ENCODE data around the gene S100A2.

S100A2 gene

GRCh38 chr1:153532769-153533599, 32.7 kb downstream of the S100A2 start:
- H3K9me2 ChIP-seq (replicated peaks; ENCODE audit: insufficient read depth, low read length), result no peaks in the 10 kb centered on the region
- peak overlapping the region; percentile 25 for H3K4me3 ChIP-seq (ENCODE audit: low read length)
- H2AFZ ChIP-seq (ENCODE audit: low read length), result peak overlapping the region; percentile 75
- H3K27me3 ChIP-seq (replicated peaks; ENCODE audit: insufficient read depth, low read length), result no peaks in the 10 kb centered on the region
- no peak overlapping the region; the same call in 1 of the 2 replicates for H3K9ac ChIP-seq (ENCODE audit: low read length)
- no peaks in the 10 kb centered on the region for H3K79me2 ChIP-seq (ENCODE audit: low read length)
- no peaks in the 10 kb centered on the region for H3F3A ChIP-seq (ENCODE audit: insufficient read depth, low read length)
- H3K4me2 ChIP-seq (ENCODE audit: low read depth, low read length), result peak overlapping the region; percentile 56; the same call in 1 of the 2 replicates
- H3K27ac ChIP-seq (ENCODE audit: low read length), result no peak overlapping the region
- TF ChIP-seq EZH2phosphoT487 (IDR thresholded peaks at IDR 0.05; ENCODE audit: low read length) (no peak), CTCF (IDR thresholded peaks at IDR 0.05; ENCODE audit: low read length) (peak; percentile 87)
- no peaks in the 10 kb centered on the region for H4K20me1 ChIP-seq (ENCODE audit: insufficient read depth, low read length)
- no peaks in the 10 kb centered on the region for H3K9me3 ChIP-seq (replicated peaks; ENCODE audit: insufficient read depth, low read length)
- peaks cover 9% of the 10 kb centered on the region for H3K4me1 ChIP-seq (ENCODE audit: low read length)
- no peaks in the 10 kb centered on the region for H3K36me3 ChIP-seq (replicated peaks; ENCODE audit: insufficient read depth, low read length)
- peak; percentile 48 for DNase-seq

- Histone ChIP-seq H3K9ac (ENCODE audit: low read length) (no peak overlapping the region), H3K4me2 (ENCODE audit: low read depth, low read length) (peak overlapping the region; percentile 56; the same call in 1 of the 2 replicates), H3K4me1 (ENCODE audit: low read length) (peaks cover 9% of the 10 kb centered on the region), H3K27ac (ENCODE audit: low read length) (no peak overlapping the region), H3F3A (ENCODE audit: insufficient read depth, low read length) (no peaks in the 10 kb centered on the region), H3K27me3 (replicated peaks; ENCODE audit: insufficient read depth, low read length) (no peaks in the 10 kb centered on the region), H2AFZ (ENCODE audit: low read length) (peak overlapping the region; percentile 75), H3K9me3 (replicated peaks; ENCODE audit: insufficient read depth, low read length) (no peaks in the 10 kb centered on the region), H3K36me3 (replicated peaks; ENCODE audit: insufficient read depth, low read length) (no peaks in the 10 kb centered on the region), H3K79me2 (ENCODE audit: low read length) (no peaks in the 10 kb centered on the region), H4K20me1 (ENCODE audit: insufficient read depth, low read length) (no peaks in the 10 kb centered on the region), H3K9me2 (replicated peaks; ENCODE audit: insufficient read depth, low read length) (no peaks in the 10 kb centered on the region), H3K4me3 (ENCODE audit: low read length) (0 out of 2 replicates have a peak overlapping the region, but pooled peaks have one; percentile 25)
- TF ChIP-seq EZH2 (optimal IDR thresholded peaks at IDR 0.05; ENCODE audit: low read depth, low read length) (no peak), EZH2phosphoT487 (IDR thresholded peaks at IDR 0.05; ENCODE audit: low read length) (no peak), CTCF (IDR thresholded peaks at IDR 0.05; ENCODE audit: low read length) (no peak)
- no peak for DNase-seq
Observed at GRCh38 chr1:153532181-153532580, 33.5 kb downstream of the S100A2 start.

- Histone ChIP-seq H3K4me2 (ENCODE audit: low read depth, low read length) (no peak overlapping the region), H4K20me1 (ENCODE audit: insufficient read depth, low read length) (no peaks in the 10 kb centered on the region)
Observed at GRCh38 chr1:153531638-153532037, 34.0 kb downstream of the S100A2 start.

More at GRCh38 chr1:153531638-153532037, 34.0 kb downstream of the S100A2 start:
- no peaks in the 10 kb centered on the region for H3K9me2 ChIP-seq (replicated peaks; ENCODE audit: insufficient read depth, low read length)
- no peaks in the 10 kb centered on the region for H3K27me3 ChIP-seq (replicated peaks; ENCODE audit: insufficient read depth, low read length)
- H3K4me1 ChIP-seq (ENCODE audit: low read length), result peaks cover 9% of the 10 kb centered on the region
- H3K79me2 ChIP-seq (ENCODE audit: low read length), result no peaks in the 10 kb centered on the region
- no peak overlapping the region for H2AFZ ChIP-seq (ENCODE audit: low read length)
- H3K36me3 ChIP-seq (replicated peaks; ENCODE audit: insufficient read depth, low read length), result no peaks in the 10 kb centered on the region
- no peak overlapping the region for H3K4me3 ChIP-seq (ENCODE audit: low read length)
- H3K9ac ChIP-seq (ENCODE audit: low read length), result no peak overlapping the region
- DNase-seq, result no peak
- H3K9me3 ChIP-seq (replicated peaks; ENCODE audit: insufficient read depth, low read length), result no peaks in the 10 kb centered on the region
- H3F3A ChIP-seq (ENCODE audit: insufficient read depth, low read length), result no peaks in the 10 kb centered on the region
- H3K27ac ChIP-seq (ENCODE audit: low read length), result no peak overlapping the region
- TF ChIP-seq CTCF (IDR thresholded peaks at IDR 0.05; ENCODE audit: low read length) (no peak), EZH2 (optimal IDR thresholded peaks at IDR 0.05; ENCODE audit: low read depth, low read length) (no peak), EZH2phosphoT487 (IDR thresholded peaks at IDR 0.05; ENCODE audit: low read length) (no peak)

Data from MM.1S (cell line).